Hematopoietic multipotent progenitor cell treated with erythropoietin and hydrocortisone succinate and interleukin-3 and kit ligand, for 17 days (in vitro differentiated cells): Measurements from ENCODE around the gene KAZN.

Experiments used
- DNase-seq: peaks from one replicate; pipeline ENCODE4 v3.0.0-alpha.2; 2015; ENCODE audit warnings: low spot score

KAZN gene

GRCh38 chr1:14887044-14887566 lies 288.6 kb downstream of the KAZN start:
- DNase-seq: no peak

GRCh38 chr1:14887764-14888350 lies 289.4 kb downstream of the KAZN start:
- no peak for DNase-seq

DNA sequence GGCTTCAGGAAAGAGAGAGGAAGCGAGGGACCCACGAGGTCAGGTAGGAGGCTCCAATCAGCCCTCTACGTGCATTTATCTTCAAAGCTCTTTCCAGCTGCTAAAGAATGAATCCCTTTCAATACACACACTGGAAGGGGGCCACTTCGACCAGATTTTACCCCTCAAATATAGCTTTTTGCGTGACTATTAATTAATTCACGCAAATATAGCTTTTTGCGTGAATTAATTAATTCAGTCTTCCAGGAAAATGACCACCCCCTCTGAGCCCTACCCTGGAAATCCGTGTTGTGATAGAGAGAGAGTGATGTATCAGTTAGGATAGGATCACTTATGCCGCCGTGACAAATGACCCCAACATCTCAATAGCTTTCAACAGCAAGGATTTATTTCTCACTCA lies 289.9 kb downstream of the KAZN start:
- no peak for DNase-seq

- no peak for DNase-seq
Observed at GRCh38 chr1:14889825-14890440, 291.4 kb downstream of the KAZN start.

DNA sequence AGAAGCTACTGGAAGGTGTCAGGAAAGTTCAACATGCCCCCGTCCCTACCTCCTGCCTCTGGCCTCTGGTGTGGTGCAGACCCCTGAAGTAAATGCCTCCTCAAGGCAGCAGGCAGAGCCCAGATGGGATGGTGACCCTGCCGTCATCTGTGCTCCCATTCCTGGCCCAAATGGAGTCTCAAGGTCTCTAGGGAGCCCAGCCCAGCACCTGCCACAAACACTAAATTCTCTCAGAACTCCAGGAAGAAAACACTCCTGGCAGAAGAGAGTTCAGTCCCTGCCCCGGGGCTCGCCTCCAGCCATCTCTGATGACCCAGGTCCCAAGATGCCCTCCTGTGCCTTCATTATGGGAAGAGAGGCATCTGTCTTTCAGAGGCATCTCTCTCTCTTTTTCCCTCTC lies 293.5 kb downstream of the KAZN start:
- DNase-seq: no peak

- DNase-seq: no peak
Observed at GRCh38 chr1:14894811-14895560, 296.5 kb downstream of the KAZN start.

DNA sequence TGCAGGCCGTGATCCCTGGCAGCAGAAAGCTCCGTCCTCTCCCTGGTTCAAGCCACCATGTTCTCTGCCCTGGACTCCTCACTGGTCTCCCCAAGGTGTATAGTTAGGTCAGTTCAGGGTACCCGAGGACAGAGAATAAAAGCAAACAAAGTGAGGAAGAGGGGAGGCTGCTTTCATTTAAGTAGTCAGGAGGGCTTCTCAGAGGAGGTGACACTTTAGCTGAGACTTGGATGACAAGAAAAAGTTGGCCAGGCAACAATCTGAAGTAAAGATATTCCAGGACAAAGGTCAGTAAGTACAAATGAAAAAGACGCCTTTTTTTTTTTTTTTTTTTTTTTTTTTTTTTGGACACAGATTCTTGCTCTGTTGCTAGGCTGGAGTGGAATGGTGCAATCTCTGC lies 297.2 kb downstream of the KAZN start:
- no peak for DNase-seq

DNA sequence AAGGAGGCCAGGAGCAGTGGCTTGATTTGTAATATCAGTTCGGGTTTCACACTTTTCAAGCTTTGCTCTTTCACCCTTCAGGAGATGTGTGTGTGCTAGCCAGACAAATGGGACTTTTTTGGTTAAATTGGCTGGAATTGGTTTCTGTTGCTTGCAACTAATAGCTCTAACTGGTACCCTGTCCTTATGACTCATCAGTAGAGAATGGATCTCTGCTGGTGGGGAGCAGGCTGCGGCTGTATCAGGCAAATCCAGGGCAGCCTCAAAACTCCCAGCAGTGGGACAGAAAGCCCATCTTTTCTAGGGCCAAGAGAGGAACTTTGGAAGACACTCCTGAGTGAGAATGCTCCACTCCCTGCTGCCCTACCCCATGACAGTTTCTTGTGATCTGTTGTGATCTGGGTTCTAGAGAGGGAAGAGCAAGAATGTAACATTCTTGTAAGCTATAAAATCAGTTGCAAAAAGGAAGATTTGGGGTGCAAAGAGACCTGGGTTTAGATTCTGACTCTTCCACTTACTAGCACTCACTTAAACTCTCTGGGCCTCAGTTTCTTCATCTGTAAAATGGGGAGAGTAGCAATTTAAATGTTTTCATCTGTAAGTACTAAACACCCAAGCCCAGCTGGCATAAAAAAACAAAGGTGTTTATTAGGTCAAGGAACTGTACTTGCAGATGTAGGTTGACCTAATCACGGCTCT lies 298.0 kb downstream of the KAZN start:
- no peak for DNase-seq

- DNase-seq: no peak
Observed at GRCh38 chr1:14897080-14897449, 298.6 kb downstream of the KAZN start.

DNA sequence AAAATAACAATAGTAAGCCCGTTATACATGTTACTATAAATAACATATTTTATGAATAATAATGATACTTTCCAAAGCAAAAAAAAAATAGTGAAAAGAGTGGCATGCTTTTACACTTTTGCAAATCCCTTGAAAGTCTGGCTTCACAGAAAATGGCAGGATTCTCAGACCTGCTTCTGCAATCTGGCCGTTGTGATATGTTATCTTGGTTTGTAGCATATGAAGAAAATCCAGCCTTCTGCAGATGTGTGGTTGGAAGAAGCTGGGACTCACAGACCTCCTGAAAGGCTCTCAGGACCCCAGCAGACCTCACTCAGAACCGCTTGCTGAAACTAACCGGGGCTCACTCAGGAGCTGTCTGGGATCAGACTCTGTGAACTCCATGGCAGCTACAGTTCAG lies 299.1 kb downstream of the KAZN start:
- DNase-seq: no peak

DNA sequence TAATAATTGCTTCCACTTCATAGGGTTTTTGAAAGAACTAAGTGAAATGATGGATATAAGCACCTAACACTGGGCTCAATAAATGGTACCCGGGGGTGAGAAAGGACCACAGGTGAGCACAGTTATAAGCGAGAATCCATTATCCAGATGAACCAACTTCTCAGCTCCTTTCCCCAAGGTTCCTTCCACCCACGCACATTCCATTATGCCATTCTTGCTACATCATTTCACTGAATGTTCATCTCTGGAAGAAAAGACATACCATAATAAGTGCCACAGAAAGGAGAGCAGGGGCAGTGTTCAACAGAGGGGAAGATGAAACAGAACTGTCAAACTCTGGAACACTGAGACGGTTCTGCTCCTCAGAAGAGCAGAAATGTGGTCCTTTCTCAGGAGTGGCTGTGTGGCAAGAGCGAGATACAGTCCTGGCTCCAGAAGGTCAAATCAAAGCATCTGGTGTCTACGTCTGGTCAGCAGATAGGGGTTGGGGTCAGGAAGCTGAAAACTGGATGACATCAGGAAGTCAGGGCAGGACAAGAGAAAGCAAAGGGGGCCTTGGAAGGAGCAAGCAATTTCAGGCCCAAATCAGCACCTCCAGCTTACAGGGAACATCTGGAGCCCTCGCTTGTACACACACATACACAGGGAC lies 299.6 kb downstream of the KAZN start:
- no peak for DNase-seq

DNA sequence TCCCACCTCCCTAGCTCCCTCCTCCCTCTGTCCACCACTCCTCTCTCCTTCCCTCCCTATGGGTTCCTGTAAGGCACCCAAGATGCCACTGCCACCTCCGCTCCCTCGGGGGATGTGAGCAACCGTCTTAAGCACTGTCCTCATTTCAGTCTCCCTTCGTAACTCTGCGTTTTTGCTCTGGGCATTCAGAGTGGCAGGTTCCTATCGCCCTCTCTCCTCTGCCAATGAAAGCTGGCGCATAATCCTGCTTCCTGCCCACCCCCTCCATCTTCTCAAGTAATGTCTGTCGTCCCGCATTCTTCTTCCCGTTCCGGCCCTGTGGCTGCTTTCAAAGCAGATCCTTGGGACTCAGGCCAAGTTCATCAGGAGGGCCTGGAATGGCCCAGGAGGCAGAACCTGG lies 301.2 kb downstream of the KAZN start:
- DNase-seq: no peak

GRCh38 chr1:14901371-14901954 lies 303.0 kb downstream of the KAZN start:
- no peak for DNase-seq

GRCh38 chr1:14903922-14904321 lies 305.4 kb downstream of the KAZN start:
- no peak for DNase-seq

- DNase-seq: no peak
Observed at GRCh38 chr1:14906665-14907064, 308.2 kb downstream of the KAZN start.

DNA sequence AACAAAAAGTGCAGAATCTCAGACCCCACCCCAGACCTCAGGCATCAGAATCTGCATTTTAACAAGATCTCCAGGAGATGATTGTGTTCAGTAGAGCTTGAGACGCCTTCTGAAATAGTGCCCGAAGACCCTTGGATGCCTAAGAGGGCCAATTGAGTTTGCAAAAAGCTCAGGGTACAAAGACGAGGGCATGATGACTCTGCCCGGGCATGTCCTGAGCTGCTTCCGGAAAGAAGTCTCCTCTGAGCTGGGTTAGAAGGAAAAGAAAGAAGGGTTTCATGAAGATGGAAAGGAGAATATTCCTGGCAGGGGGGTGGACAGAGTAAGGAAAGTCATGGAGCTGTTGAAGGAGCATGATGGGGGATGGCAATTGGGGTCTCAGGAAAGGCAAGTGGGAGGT lies 308.9 kb downstream of the KAZN start:
- DNase-seq: no peak

DNA sequence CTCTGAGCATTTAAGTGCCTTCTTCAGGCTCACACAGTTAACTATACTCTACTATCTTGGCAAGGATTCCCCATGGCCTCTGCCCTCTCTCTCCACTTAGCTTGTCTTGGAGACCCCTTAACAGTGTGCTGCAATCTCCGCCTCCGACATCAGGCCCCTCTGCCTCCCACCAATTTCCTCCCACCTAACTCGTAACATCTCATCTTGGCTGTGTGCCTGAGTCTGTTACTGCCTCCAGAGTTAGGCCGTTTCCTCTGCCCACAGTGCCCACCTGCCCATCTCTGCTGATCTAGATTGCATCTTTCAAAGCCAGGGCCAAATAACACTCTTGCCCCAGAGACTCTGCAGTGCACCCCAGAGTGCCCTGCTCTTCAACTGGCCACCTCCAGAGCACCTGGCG lies 310.8 kb downstream of the KAZN start:
- DNase-seq: no peak

GRCh38 chr1:14909920-14910460 lies 311.5 kb downstream of the KAZN start:
- no peak for DNase-seq

DNA sequence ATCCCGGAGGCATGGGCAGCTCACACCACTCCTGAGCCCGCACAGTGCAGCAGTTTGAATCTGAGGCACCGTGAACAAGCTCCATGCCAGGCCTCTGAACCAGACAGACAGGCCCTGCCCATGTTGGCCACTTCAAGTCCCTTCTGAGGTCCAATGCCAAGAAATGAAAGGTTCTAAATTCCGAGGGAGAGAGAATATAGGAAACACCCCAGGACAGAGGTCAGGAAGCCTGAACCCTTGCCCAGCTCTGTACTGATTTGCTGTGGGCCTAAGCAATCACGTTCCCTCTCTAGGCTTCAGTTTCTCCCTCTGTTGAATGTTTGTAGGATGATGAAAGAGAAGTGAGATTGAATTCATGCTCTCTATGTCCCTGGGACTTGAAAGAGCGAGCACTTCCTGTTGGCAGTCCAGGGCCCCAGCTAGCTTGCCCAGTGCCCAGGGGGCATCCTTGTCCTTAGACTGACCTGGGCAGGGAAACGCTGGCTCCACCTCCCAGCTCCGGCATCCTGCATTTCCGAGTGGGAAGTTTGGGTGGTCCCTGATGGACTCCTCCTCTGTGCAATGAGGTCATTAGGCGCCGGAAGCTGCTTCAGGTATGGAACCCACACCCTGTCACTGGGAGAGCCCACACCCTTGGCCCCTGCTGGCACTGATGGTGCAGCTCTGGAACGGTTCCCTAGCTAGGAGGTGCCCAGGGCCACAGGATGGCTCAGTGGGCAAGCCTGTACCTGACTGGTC lies 312.7 kb downstream of the KAZN start:
- DNase-seq: no peak

DNA sequence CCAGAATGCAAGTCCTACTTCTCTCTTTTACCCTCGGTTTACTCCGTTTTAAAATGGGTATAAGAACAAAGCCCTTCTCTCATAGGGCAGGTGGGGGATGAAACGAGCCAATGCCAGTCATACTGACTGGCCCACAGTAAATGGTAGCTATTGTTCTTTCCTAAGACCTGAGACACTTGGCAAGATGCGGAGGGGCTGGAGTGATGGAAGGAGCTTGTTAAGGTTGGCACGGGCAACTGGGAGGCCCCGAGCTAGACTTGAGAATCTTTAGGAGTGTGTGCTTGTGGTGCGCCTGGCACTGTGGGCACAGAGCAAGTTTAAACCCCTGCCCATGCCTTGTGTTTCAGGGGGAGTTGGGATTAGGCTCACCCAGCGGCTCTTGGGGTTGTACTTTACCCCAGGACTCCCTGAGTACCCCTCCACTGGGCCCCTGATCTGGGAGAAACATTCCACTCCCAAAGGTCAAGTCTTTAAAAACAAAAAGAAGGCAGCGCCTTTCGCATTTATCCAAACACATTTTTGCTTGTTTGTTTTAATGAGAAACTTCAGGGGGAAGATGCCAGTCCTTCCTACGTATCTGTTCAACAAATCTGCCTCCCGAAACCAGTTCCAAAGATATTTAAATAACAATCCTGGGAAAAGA lies 314.5 kb downstream of the KAZN start:
- no peak for DNase-seq
